ENCODE measurements around the gene CXCR2.

GRCh38 chr2:218081063-218081462 lies 44.8 kb upstream of the CXCR2 start:
- TF ChIP-seq POLR2AphosphoS5 (IDR thresholded peaks at IDR 0.05; ENCODE audit: low read depth, low read length): no peak
- no peak for TF ChIP-seq TAF1 (IDR thresholded peaks at IDR 0.05; ENCODE audit: borderline replicate concordance, insufficient read depth, low read length)
- no peak for TF ChIP-seq FOXP2 (optimal IDR thresholded peaks at IDR 0.05; ENCODE audit: borderline replicate concordance, extremely low read depth, extremely low read length, insufficient read depth)

All from PFSK-1 (cell line).